K562 (cell line): Measurements from ENCODE around the gene ESAM. TPM values are rescaled to one million over a fixed set of nuclear protein-coding genes. Genes with fewer than 3 reads are reported as not detected.

Experiments
- ATAC-seq: fragments of 200-7000 bp; cut with Tn5 transposase; 3 replicates; pipeline ENCODE4 v1.9.1; 2020; ENCODE audit warnings: moderate library complexity
- BruUV-seq: library from RNA; stranded (reverse); fragments of 400-500 nt; replicated peaks from 2 replicates; lab custom pipeline; 2021; lab: Mats Ljungman, UMichigan
- CTCF ChIA-PET: fragments of 300-600 bp; formaldehyde crosslinking; extraction: SDS; loops from one replicate; lab custom pipeline; 2021; ENCODE audit warnings: low intra/inter-chr PET ratio; lab: Yijun Ruan, JAX
- POLR2A ChIA-PET: fragments of 300-600, 350-650 bp; sonication (Branson Sonifier 250); formaldehyde crosslinking; extraction: SDS; loops from one replicate; lab custom pipeline; 2021; ENCODE audit warnings: antibody characterized with exemption, inconsistent platforms; lab: Yijun Ruan, JAX
- DNase-seq, 4 experiments: peaks; one replicate each; pipeline versions ENCODE4 v3.0.0 to v3.0.0-alpha.2; 2011 to 2018; ENCODE audit warnings: low spot score in 3 of 4, mixed read lengths in 3 of 4; ENCODE audit errors: extremely low read depth in 1 of 4
- FAIRE-seq: peaks from 2 replicates; lab custom pipeline; 2011; peaks lifted over from hg19 to GRCh38; lab: Jason Lieb, UNC
- H2AFZ ChIP-seq: 2 replicates; pipeline ENCODE4 v1.6.0; 2011; ENCODE audit warnings: low read depth, low read length, control low read depth, inconsistent platforms
- H3K27ac ChIP-seq: fragments of 200-600 bp; 3 replicates; pipeline ENCODE4 v1.8.0; 2011; ENCODE audit warnings: low read depth, mild to moderate bottlenecking, control low read depth, inconsistent platforms, low read length, moderate library complexity, mixed read lengths; ENCODE audit errors: extremely low read depth
- H3K27me3 ChIP-seq, 2 experiments: fragments of 300-600 bp in 1 of 2; 2 replicates in 1 of 2; 3 replicates in 1 of 2; pipeline versions ENCODE4 v1.6.0 to v1.8.0; 2011; ENCODE audit warnings: inconsistent platforms in 2 of 2, low read length in 2 of 2, mild to moderate bottlenecking in 1 of 2, mixed read lengths in 1 of 2, moderate library complexity in 1 of 2; ENCODE audit not compliant: control insufficient read depth in 2 of 2, insufficient read depth in 2 of 2
- H3K36me3 ChIP-seq: fragments of 300-600 bp; 3 replicates; pipeline ENCODE4 v1.8.0; 2011; ENCODE audit warnings: mild to moderate bottlenecking, low read length, inconsistent platforms; ENCODE audit not compliant: control insufficient read depth, insufficient read depth
- H3K4me1 ChIP-seq, 2 experiments: fragments of 200-600 bp in 1 of 2; replicated peaks in 1 of 2; 2 replicates in 1 of 2; 3 replicates in 1 of 2; pipeline versions ENCODE4 v1.5.1 to v1.8.0; 2011; ENCODE audit warnings: inconsistent platforms in 2 of 2, low read length in 2 of 2, mild to moderate bottlenecking in 1 of 2, mixed read lengths in 1 of 2, moderate library complexity in 1 of 2; ENCODE audit not compliant: control insufficient read depth in 2 of 2, insufficient read depth in 2 of 2
- H3K4me2 ChIP-seq: 2 replicates; pipeline ENCODE4 v1.6.1; 2011; ENCODE audit warnings: low read length, control low read depth, inconsistent platforms, mixed read lengths; ENCODE audit not compliant: insufficient read depth
- H3K4me3 ChIP-seq: fragments of 200-600 bp; sonication (generic), shearing (Covaris generic); 2 replicates; pipeline ENCODE4 v1.5.1; 2016; ENCODE audit warnings: control low read depth, inconsistent platforms
- H3K79me2 ChIP-seq: fragments of 200-600 bp; 3 replicates; pipeline ENCODE4 v1.8.0; 2011; ENCODE audit warnings: low read length, inconsistent platforms; ENCODE audit not compliant: control insufficient read depth, insufficient read depth
- H3K9ac ChIP-seq, 2 experiments: 2 replicates each; pipeline versions ENCODE4 v1.6.0 to v1.6.1; 2011; ENCODE audit warnings: low read depth in 2 of 2, low read length in 2 of 2, control low read depth in 1 of 2, inconsistent platforms in 1 of 2, mild to moderate bottlenecking in 1 of 2, mixed read lengths in 1 of 2; ENCODE audit not compliant: insufficient read depth in 1 of 2
- H3K9me1 ChIP-seq: one replicate; pipeline ENCODE4 v1.6.0; 2011; ENCODE audit warnings: inconsistent platforms, mild to moderate bottlenecking, low read length, moderate library complexity; ENCODE audit not compliant: control insufficient read depth, insufficient read depth
- H3K9me3 ChIP-seq: replicated peaks from 2 replicates; pipeline ENCODE4 v1.5.1; 2011; ENCODE audit warnings: low read depth, low read length, inconsistent platforms; ENCODE audit not compliant: control insufficient read depth, insufficient read depth
- H4K20me1 ChIP-seq: replicated peaks from 2 replicates; pipeline ENCODE4 v1.6.1; 2011; ENCODE audit warnings: low read length, inconsistent platforms, mixed read lengths; ENCODE audit not compliant: control insufficient read depth, insufficient read depth
- BACH1 ChIP-seq: fragments of 200-800 bp; sonication (Bioruptor generic); IDR thresholded peaks from 2 replicates; pipeline ENCODE4 v1.6.1; 2016; ENCODE audit warnings: missing genetic modification characterization, missing compliant biosample characterization
- BCOR ChIP-seq: fragments of 450-650 bp; IDR thresholded peaks from 2 replicates; pipeline ENCODE4 v1.6.1; 2016
- CEBPG ChIP-seq, 3 experiments: fragments of 200-800 bp in 1 of 3; sonication (Bioruptor generic) in 1 of 3; sonication (generic) in 1 of 3; formaldehyde crosslinking in 1 of 3; IDR thresholded peaks in 2 of 3; conservative IDR thresholded peaks in 1 of 3; 2 replicates each; pipeline versions ENCODE4 v1.6.1 to v1.8.0; 2016 to 2022; ENCODE audit warnings: missing compliant biosample characterization in 2 of 3, missing genetic modification characterization in 2 of 3, mild to moderate bottlenecking in 1 of 3, missing genetic modification reagents in 1 of 3
- CHD2 ChIP-seq: IDR thresholded peaks from 2 replicates; pipeline ENCODE4 v1.6.1; 2011; ENCODE audit warnings: low read depth, low read length
- DMBX1 ChIP-seq: fragments of 250-450 bp; sonication (Bioruptor Pico); IDR thresholded peaks from 2 replicates; pipeline ENCODE4 v1.8.0; 2022; ENCODE audit warnings: inconsistent platforms, mild to moderate bottlenecking, moderate library complexity, borderline replicate concordance
- GABPA ChIP-seq: fragments of 200-800 bp; sonication (Bioruptor generic); conservative IDR thresholded peaks from 2 replicates; pipeline ENCODE4 v1.6.1; 2016; ENCODE audit warnings: low read depth, missing genetic modification characterization, missing compliant biosample characterization
- GTF2F1 ChIP-seq: IDR thresholded peaks from 2 replicates; pipeline ENCODE4 v1.6.1; 2011; ENCODE audit warnings: low read depth, low read length, improper control_type of control experiment
- KLF16 ChIP-seq: IDR thresholded peaks from 2 replicates; pipeline ENCODE4 v1.6.1; 2016; ENCODE audit warnings: antibody characterized with exemption
- NFATC3 ChIP-seq: fragments of 450-650 bp; IDR thresholded peaks from 2 replicates; pipeline ENCODE4 v1.6.1; 2017; ENCODE audit warnings: mild to moderate bottlenecking
- PTBP1 ChIP-seq: fragments of 200-400 bp; formaldehyde crosslinking; IDR thresholded peaks from 2 replicates; pipeline ENCODE4 v1.6.1; 2017; ENCODE audit warnings: low read depth, low read length
- RHOXF2B ChIP-seq: fragments of 250-450 bp; sonication (Bioruptor Pico); conservative IDR thresholded peaks from 2 replicates; pipeline ENCODE4 v1.5.1; 2021
- SIRT6 ChIP-seq: IDR thresholded peaks from one replicate; pipeline ENCODE4 v1.6.1; 2012; ENCODE audit warnings: low read depth, mild to moderate bottlenecking, control low read depth, inconsistent platforms, low read length, moderate library complexity
- SMAD4 ChIP-seq: fragments of 250-450 bp; sonication (Bioruptor Pico); conservative IDR thresholded peaks from 2 replicates; pipeline ENCODE4 v1.8.0; 2021; ENCODE audit warnings: inconsistent platforms, mild to moderate bottlenecking, moderate library complexity
- SMARCA5 ChIP-seq: fragments of 450-650 bp; IDR thresholded peaks from 2 replicates; pipeline ENCODE4 v1.6.1; 2016
- SRSF1 ChIP-seq: fragments of 200-400 bp; formaldehyde crosslinking; IDR thresholded peaks from 2 replicates; pipeline ENCODE4 v1.6.1; 2017; ENCODE audit warnings: mild to moderate bottlenecking, low read depth, low read length, moderate library complexity
- TBL1XR1 ChIP-seq, 2 experiments: IDR thresholded peaks; 2 replicates each; pipeline ENCODE4 v1.6.1; 2012; ENCODE audit warnings: improper control_type of control experiment in 2 of 2, low read length in 2 of 2, mild to moderate bottlenecking in 1 of 2
- USF2 ChIP-seq: sonication (generic); formaldehyde crosslinking; IDR thresholded peaks from 2 replicates; pipeline ENCODE4 v1.5.0; 2020; ENCODE audit warnings: missing genetic modification reagents
- ZNF143 ChIP-seq: sonication (generic); formaldehyde crosslinking; IDR thresholded peaks from 2 replicates; pipeline ENCODE4 v1.9.0; 2022; ENCODE audit warnings: mild to moderate bottlenecking, missing genetic modification reagents
- ZNF146 ChIP-seq: IDR thresholded peaks from one replicate; pipeline ENCODE4 v1.6.1; 2018; ENCODE audit warnings: missing compliant biosample characterization; ENCODE audit not compliant: unreplicated experiment
- WGBS: fragments of 100-300 bp; shearing (Covaris generic); methylation state at CpG from one replicate; pipeline ENCODE4 v1.1.6; 2016; ENCODE audit warnings: low coverage, mixed read lengths; ENCODE audit not compliant: insufficient coverage; ENCODE audit errors: missing lambda C conversion rate; 5-methylcytosine and 5-hydroxymethylcytosine counted together
- in situ Hi-C: fragments of 300-500 bp; cut with MboI; formaldehyde crosslinking; loops from 4 replicates; pipeline ENCODE4 v1.15.0; 2018; ENCODE audit warnings: inconsistent platforms, mixed read lengths
- intact Hi-C: fragments of 100-400 bp; cut with micrococcal nuclease; formaldehyde crosslinking; loops from 2 replicates; pipeline ENCODE4 v1.14.2; 2022
- polyA plus RNA-seq, 8 experiments: library from polyadenylated mRNA; depleted of rRNA in 4 of 8; stranded (reverse) in 5 of 8; unstranded in 3 of 8; fragments of >200 nt; fragmentation: Nextera tagmentation in 2 of 8; fragmentation: Illumina TruSeq in 1 of 8; extraction: Ambion mirVana in 2 of 8; extraction: Trizol in 1 of 8; gene quantifications; 2 replicates each; pipeline versions ENCODE4 v1.2.1 to v1.2.3, GENCODE V29; 2011 to 2014; ENCODE audit warnings: inconsistent platforms in 1 of 8, missing spikeins in 1 of 8
- total RNA-seq, 7 experiments: library from RNA; depleted of rRNA in 6 of 7; stranded (reverse); fragments of >200 nt in 6 of 7; fragmentation: Illumina TruSeq in 2 of 7; extraction: Trizol in 2 of 7; gene quantifications; 2 replicates each; pipeline versions ENCODE4 v1.2.1 to v1.2.3, GENCODE V29; 2011 to 2021; ENCODE audit warnings: low replicate concordance in 1 of 7

Gene ESAM
- total and polyA plus RNA-seq, 9 of the 15 experiments (the other 6 are each of a cell fraction or from before 2014, with no cell fraction given): 0.06 to 1.5 (median 0.22) TPM

GRCh38 chr11:124743050-124743449 lies 19.0 kb downstream of the ESAM start:
- ChIA-PET CTCF (no interaction called here), POLR2A (no interaction called here)
- 0 out of 2 replicates have a peak, but pooled peaks cover 9% of the 10 kb centered on the region for H4K20me1 ChIP-seq
- no TSS peak for BruUV-seq
- H3K79me2 ChIP-seq: no peaks in the 10 kb centered on the region
- in situ Hi-C loops: no loop called here
- TF ChIP-seq BACH1 (tag) (no peak), RHOXF2B (CRISPR knock-in tag) (no peak)
- no peak for FAIRE-seq
- H3K9me3 ChIP-seq: no peaks in the 10 kb centered on the region
- H3K27me3 ChIP-seq: peaks cover 8 to 38% of the 10 kb centered on the region in 2 experiments; a peak in 4 of 5 replicates
- no peak overlapping the region for H3K27ac ChIP-seq
- H3K4me2 ChIP-seq: no peak overlapping the region
- no peaks in the 10 kb centered on the region for H3K36me3 ChIP-seq
- H2AFZ ChIP-seq: no peak overlapping the region
- no peak overlapping the region for H3K9ac ChIP-seq
- 8% methylated on average over 6 of the region's 6 CpGs for WGBS
- peaks cover 20 to 27% of the 10 kb centered on the region in 2 experiments; a peak in 4 of 5 replicates for H3K4me1 ChIP-seq
- H3K4me3 ChIP-seq: no peak overlapping the region
- H3K9me1 ChIP-seq: no peaks in the 10 kb centered on the region
- no peak for DNase-seq
- intact Hi-C loops: no loop called here
- ATAC-seq: no peak

DNA sequence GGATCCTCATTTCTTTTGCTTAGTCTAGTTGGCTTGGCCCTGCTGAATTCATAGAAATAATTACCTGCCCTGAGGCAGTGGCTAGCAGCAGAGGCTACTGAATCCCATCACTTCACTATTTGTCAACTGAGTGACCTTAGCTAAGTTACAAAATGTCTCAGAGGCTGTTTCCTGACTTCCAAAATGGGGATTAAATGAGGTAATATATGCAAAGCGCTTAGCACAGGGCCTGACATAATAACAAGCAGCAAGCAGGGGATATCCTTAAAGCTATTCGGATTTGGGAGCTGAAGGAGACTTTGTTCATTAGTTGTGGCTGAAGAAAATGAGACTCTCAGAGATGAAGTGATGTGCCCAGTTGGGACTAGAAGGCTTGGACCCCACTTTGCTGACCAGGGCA lies 19.5 kb downstream of the ESAM start:
- ATAC-seq (no peak), FAIRE-seq (no peak), DNase-seq (no peak)
- no TSS peak for BruUV-seq
- H3K9me1 ChIP-seq: no peaks in the 10 kb centered on the region
- no peaks in the 10 kb centered on the region for H3K79me2 ChIP-seq
- no peak overlapping the region for H3K27ac ChIP-seq
- H3K4me1 ChIP-seq: peaks cover 20 to 27% of the 10 kb centered on the region in 2 experiments; a peak in 4 of 5 replicates
- H3K9me3 ChIP-seq: no peaks in the 10 kb centered on the region
- no peak overlapping the region for H3K9ac ChIP-seq
- 7% methylated on average over 2 of the region's 2 CpGs for WGBS
- POLR2A ChIA-PET: no interaction called here
- CTCF ChIA-PET: no interaction called here
- in situ Hi-C loops (no loop called here), intact Hi-C loops (no loop called here)
- H3K27me3 ChIP-seq: peaks cover 8 to 40% of the 10 kb centered on the region in 2 experiments; a peak in 4 of 5 replicates
- no peak overlapping the region for H2AFZ ChIP-seq
- 0 out of 2 replicates have a peak, but pooled peaks cover 9% of the 10 kb centered on the region for H4K20me1 ChIP-seq
- no peaks in the 10 kb centered on the region for H3K36me3 ChIP-seq
- no peak overlapping the region for H3K4me3 ChIP-seq
- no peak overlapping the region for H3K4me2 ChIP-seq
- no peak for TF ChIP-seq PTBP1
- TF ChIP-seq TBL1XR1 (IDR thresholded peaks at IDR 0.05; ENCODE audit: low read length in 2 of 2): no peak
- no peak for TF ChIP-seq NFATC3
- no peak for TF ChIP-seq CHD2
- no peak for TF ChIP-seq ZNF143 (CRISPR knock-in tag)
- TF ChIP-seq BCOR: no peak
- TF ChIP-seq DMBX1 (CRISPR knock-in tag): no peak
- TF ChIP-seq KLF16: no peak
- no peak for TF ChIP-seq SMAD4 (CRISPR knock-in tag)
- TF ChIP-seq GABPA (tag): no peak
- no peak for TF ChIP-seq SRSF1
- TF ChIP-seq ZNF146: no peak
- TF ChIP-seq GTF2F1: no peak
- TF ChIP-seq SMARCA5: no peak
- no peak for TF ChIP-seq CEBPG (CRISPR knock-in tag; IDR thresholded peaks at IDR 0.05)
- TF ChIP-seq CEBPG (tag; conservative IDR thresholded peaks at IDR 0.05 in 1 of 2, IDR thresholded peaks at IDR 0.05 in 1 of 2): no peak
- TF ChIP-seq USF2 (CRISPR knock-in tag): no peak
- no peak for TF ChIP-seq SIRT6
